ENCODE results near the gene OR7G1. TPM values are rescaled to one million over a fixed set of nuclear protein-coding genes. Genes with fewer than 3 reads are reported as not detected.

OR7G1 gene
- total and polyA plus RNA-seq, 2 experiments from 2014 or later, result not detected

GRCh38 chr19:9144920-9145319 is 29.4 kb upstream of the OR7G1 start:
- Histone ChIP-seq H3K9me2 (replicated peaks; ENCODE audit: insufficient read depth) (no peaks in the 10 kb centered on the region), H3K4me3 (no peak overlapping the region), H3K4me2 (no peak overlapping the region), H3K27me3 (no peaks in the 10 kb centered on the region), H3K27ac (no peak overlapping the region), H3K9me3 (ENCODE audit: low read depth) (peaks cover 20% of the 10 kb centered on the region), H2AFZ (no peak overlapping the region), H3K36me3 (replicated peaks; ENCODE audit: insufficient read depth, low read depth) (no peaks in the 10 kb centered on the region), H4K20me1 (ENCODE audit: insufficient read depth, poor library complexity, severe bottlenecking) (peaks cover 4% of the 10 kb centered on the region), H3K79me2 (peaks cover 97% of the 10 kb centered on the region), H3K4me1 (ENCODE audit: insufficient read depth) (no peaks in the 10 kb centered on the region)
- 99% methylated on average over 5 of the region's 5 CpGs for WGBS (ENCODE audit: low lambda C conversion rate, missing lambda C conversion rate)
- TF ChIP-seq EZH2 (IDR thresholded peaks at IDR 0.05; ENCODE audit: borderline replicate concordance), result no peak
- DNase-seq (ENCODE audit: low spot score), result no peak

DNA sequence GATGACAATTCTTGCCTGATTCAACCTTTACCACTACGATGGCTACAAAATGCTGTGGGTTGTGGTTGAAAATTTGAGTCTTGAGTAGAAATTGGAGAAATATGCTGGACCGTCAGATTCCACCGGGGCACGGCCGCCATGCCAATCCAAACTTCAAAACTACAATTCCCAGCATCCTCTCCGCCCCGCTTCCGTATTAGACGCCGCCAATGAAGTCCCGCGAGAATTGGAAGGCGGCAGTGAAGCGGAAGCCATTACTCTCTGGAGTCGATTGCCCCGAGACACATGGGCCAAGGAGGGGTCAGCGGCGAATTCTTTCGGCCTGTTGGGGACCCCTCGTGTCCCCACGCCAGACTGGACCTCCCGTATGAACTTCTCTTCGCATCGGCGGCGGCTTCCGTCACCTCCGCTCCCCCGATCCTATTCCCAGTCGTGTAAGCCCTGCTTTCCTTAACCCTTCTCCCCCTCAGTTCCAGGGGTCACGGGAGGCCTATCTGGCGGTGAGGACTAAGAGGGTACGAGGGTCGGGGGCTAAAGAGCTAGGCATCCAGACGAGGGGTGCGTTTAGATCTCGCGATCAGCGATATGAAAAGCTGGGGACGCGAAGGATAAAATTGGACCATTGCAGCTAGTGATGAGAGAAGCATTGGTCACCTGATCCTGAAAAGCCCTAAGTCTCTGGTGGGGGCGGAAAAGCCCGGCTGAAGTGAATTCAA is 24.8 kb upstream of the OR7G1 start, which contains the start of gene ZNF317:
TSS of gene ZNF317 (plus strand) at position 239 of the 716 bp plus-strand sequence. CDS start 15,620 bp downstream, outside the sequence.
- H3K27me3 ChIP-seq, result no peaks in the 10 kb centered on the region
- no peak for TF ChIP-seq CTCF (IDR thresholded peaks at IDR 0.05; ENCODE audit: poor library complexity)
- TF ChIP-seq EZH2 (IDR thresholded peaks at IDR 0.05; ENCODE audit: borderline replicate concordance), result no peak
- no peak for TF ChIP-seq EZH2phosphoT487 (IDR thresholded peaks at IDR 0.05; ENCODE audit: low read depth, severe bottlenecking, unreplicated experiment)
- peak within 1 kb of the TSS; percentile 93 for H2AFZ ChIP-seq
- H3K36me3 ChIP-seq (replicated peaks; ENCODE audit: insufficient read depth, low read depth), result no peaks in the 10 kb centered on the region
- H3K9me3 ChIP-seq (ENCODE audit: low read depth), result peaks cover 15% of the 10 kb centered on the region
- no peaks in the 10 kb centered on the region for H3K4me1 ChIP-seq (ENCODE audit: insufficient read depth)
- WGBS (ENCODE audit: low lambda C conversion rate, missing lambda C conversion rate), result 2% methylated on average over 43 of the region's 43 CpGs
- peak within 1 kb of the TSS; percentile 78 for H3K4me2 ChIP-seq
- no peaks in the 10 kb centered on the region for H3K9me2 ChIP-seq (replicated peaks; ENCODE audit: insufficient read depth)
- H4K20me1 ChIP-seq (ENCODE audit: insufficient read depth, poor library complexity, severe bottlenecking), result peaks cover 4% of the 10 kb centered on the region
- peak within 1 kb of the TSS; percentile 88 for H3K27ac ChIP-seq
- H3K4me3 ChIP-seq, result peak within 1 kb of the TSS; percentile 80
- H3K79me2 ChIP-seq, result peaks cover 51% of the 10 kb centered on the region
- DNase-seq (ENCODE audit: low spot score), result peak; percentile 96

DNA sequence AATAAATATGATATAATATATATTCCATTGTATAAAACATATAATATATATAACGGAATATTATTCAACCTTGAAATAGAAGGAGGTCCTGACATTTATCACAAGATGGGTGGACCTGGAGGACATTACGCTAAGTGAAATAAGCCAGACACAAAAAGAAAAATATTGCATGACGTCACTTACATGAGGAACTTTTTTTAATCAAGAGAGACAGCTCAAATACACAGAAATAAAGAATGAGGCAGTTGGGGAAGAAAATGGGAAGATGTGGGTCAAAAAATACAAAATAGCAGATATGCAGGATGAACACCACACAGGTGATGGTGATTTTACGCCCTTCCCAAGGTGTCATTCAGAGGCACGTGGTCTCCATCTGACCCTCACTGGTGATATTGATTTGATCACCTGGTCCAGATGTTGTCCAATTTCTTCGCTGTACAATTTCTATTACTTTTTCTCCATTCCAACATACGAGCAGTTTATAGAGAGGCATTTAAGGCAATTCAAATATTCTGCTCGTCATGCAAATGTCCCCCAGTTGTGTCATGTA is 24.1 kb upstream of the OR7G1 start:
- no peaks in the 10 kb centered on the region for H3K36me3 ChIP-seq (replicated peaks; ENCODE audit: insufficient read depth, low read depth)
- no peak for DNase-seq (ENCODE audit: low spot score)
- H3K4me2 ChIP-seq, result peak overlapping the region; percentile 78
- TF ChIP-seq EZH2phosphoT487 (IDR thresholded peaks at IDR 0.05; ENCODE audit: low read depth, severe bottlenecking, unreplicated experiment) (no peak), CTCF (IDR thresholded peaks at IDR 0.05; ENCODE audit: poor library complexity) (no peak), EZH2 (IDR thresholded peaks at IDR 0.05; ENCODE audit: borderline replicate concordance) (no peak)
- WGBS (ENCODE audit: low lambda C conversion rate, missing lambda C conversion rate), result 40% methylated on average over 8 of the region's 8 CpGs
- H3K79me2 ChIP-seq, result peaks cover 44% of the 10 kb centered on the region
- no peak overlapping the region for H3K27ac ChIP-seq
- peaks cover 8% of the 10 kb centered on the region for H3K9me3 ChIP-seq (ENCODE audit: low read depth)
- H4K20me1 ChIP-seq (ENCODE audit: insufficient read depth, poor library complexity, severe bottlenecking), result peaks cover 4% of the 10 kb centered on the region
- H3K4me3 ChIP-seq, result peak overlapping the region; percentile 52
- H3K4me1 ChIP-seq (ENCODE audit: insufficient read depth), result no peaks in the 10 kb centered on the region
- H3K9me2 ChIP-seq (replicated peaks; ENCODE audit: insufficient read depth), result no peaks in the 10 kb centered on the region
- H3K27me3 ChIP-seq, result no peaks in the 10 kb centered on the region
- peak overlapping the region; percentile 93 for H2AFZ ChIP-seq

- H3K4me1 ChIP-seq (ENCODE audit: insufficient read depth), result no peaks in the 10 kb centered on the region
- WGBS (ENCODE audit: low lambda C conversion rate, missing lambda C conversion rate), result 73% methylated on average over 5 of the region's 5 CpGs
- no peaks in the 10 kb centered on the region for H3K9me3 ChIP-seq (ENCODE audit: low read depth)
- H3K27ac ChIP-seq, result no peak overlapping the region
- no peaks in the 10 kb centered on the region for H3K36me3 ChIP-seq (replicated peaks; ENCODE audit: insufficient read depth, low read depth)
- no peak overlapping the region for H2AFZ ChIP-seq
- H3K4me2 ChIP-seq, result no peak overlapping the region
- no peak for TF ChIP-seq EZH2phosphoT487 (IDR thresholded peaks at IDR 0.05; ENCODE audit: low read depth, severe bottlenecking, unreplicated experiment)
- no peak for TF ChIP-seq EZH2 (IDR thresholded peaks at IDR 0.05; ENCODE audit: borderline replicate concordance)
- no peak for TF ChIP-seq CTCF (IDR thresholded peaks at IDR 0.05; ENCODE audit: poor library complexity)
- H3K4me3 ChIP-seq, result no peak overlapping the region
- no peak for DNase-seq (ENCODE audit: low spot score)
- H3K27me3 ChIP-seq, result no peaks in the 10 kb centered on the region
- no peaks in the 10 kb centered on the region for H3K9me2 ChIP-seq (replicated peaks; ENCODE audit: insufficient read depth)
- H3K79me2 ChIP-seq, result no peaks in the 10 kb centered on the region
- no peaks in the 10 kb centered on the region for H4K20me1 ChIP-seq (ENCODE audit: insufficient read depth, poor library complexity, severe bottlenecking)
Measured at GRCh38 chr19:9132422-9132821, 16.9 kb upstream of the OR7G1 start.

All from hepatocyte (in vitro differentiated cells).